ENCODE measurements around the gene MAP3K6. TPM values are rescaled to one million over a fixed set of nuclear protein-coding genes. Genes with fewer than 3 reads are reported as not detected.

The MAP3K6 gene
- polyA plus RNA-seq, 1 experiment, result 7.6 TPM

- no peak overlapping the region for H3K4me3 ChIP-seq (ENCODE audit: low read depth, low read length)
- TF ChIP-seq, protein P1, sequence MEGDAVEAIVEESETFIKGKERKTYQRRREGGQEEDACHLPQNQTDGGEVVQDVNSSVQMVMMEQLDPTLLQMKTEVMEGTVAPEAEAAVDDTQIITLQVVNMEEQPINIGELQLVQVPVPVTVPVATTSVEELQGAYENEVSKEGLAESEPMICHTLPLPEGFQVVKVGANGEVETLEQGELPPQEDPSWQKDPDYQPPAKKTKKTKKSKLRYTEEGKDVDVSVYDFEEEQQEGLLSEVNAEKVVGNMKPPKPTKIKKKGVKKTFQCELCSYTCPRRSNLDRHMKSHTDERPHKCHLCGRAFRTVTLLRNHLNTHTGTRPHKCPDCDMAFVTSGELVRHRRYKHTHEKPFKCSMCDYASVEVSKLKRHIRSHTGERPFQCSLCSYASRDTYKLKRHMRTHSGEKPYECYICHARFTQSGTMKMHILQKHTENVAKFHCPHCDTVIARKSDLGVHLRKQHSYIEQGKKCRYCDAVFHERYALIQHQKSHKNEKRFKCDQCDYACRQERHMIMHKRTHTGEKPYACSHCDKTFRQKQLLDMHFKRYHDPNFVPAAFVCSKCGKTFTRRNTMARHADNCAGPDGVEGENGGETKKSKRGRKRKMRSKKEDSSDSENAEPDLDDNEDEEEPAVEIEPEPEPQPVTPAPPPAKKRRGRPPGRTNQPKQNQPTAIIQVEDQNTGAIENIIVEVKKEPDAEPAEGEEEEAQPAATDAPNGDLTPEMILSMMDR (IDR thresholded peaks at IDR 0.05; ENCODE audit: low read depth, low read length), result no peak
- DNase-seq (ENCODE audit: low read depth, low spot score), result no peak
- no peaks in the 10 kb centered on the region for H3K27me3 ChIP-seq (ENCODE audit: control insufficient read depth, insufficient read depth, low read length)
- ChIA-PET POLR2A (interaction anchor here (1.4 kb wide), 1 partner anchor 14 kb away, joined by 4 read pairs; no protein-coding TSS in a partner anchor), CTCF (interaction anchor here (0.6 to 1.3 kb wide), 2 partner anchors 19 to 689 kb away, joined by 3 to 6 read pairs; no protein-coding TSS in a partner anchor)
- no peak overlapping the region for H3K27ac ChIP-seq (ENCODE audit: low read depth, low read length)
- no peaks in the 10 kb centered on the region; the same call in 1 of the 2 replicates for H3K9me3 ChIP-seq (ENCODE audit: control insufficient read depth, insufficient read depth, low read length)
Measured at GRCh38 chr1:27351541-27352107, 15.1 kb downstream of the MAP3K6 start.

DNA sequence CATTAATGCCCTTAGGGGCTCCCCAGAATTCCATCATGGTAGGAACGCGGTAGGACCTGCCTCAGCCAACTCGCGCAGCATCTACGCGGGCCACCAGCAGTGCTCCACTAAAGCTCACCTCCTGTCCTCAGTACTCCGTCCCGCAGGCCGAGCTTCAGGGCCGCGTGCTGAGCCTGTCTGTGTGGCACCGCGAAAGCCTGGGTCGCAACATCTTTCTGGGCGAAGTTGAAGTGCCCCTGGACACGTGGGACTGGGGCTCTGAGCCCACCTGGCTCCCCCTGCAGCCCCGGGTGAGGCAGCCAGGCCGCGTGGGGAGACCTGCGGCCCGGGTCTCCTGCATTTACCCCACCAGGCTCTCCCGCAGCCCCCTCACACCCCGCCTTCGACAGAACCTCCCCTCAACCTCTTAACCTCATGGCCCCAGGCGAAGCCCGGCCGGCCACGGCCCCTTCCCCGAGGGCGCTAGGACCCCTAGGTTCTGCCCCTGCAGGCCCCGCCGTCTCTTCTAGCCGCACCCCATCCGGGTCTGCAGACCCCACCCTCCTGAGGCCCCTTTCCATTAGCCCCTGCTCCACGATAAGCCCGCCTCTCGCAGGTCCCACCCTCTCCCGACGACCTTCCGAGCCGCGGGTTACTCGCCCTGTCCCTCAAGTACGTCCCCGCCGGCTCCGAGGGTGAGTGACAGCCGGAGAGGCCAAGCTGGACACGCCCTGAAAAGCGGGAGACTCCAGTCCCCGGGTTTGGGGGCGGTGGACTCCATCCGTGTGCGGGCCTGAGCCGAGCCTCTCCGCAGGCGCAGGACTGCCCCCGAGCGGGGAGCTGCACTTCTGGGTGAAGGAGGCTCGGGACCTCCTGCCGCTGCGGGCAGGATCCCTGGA lies 15.9 kb downstream of the MAP3K6 start:
- CTCF ChIA-PET, result interaction anchor here (1.3 to 1.4 kb wide), 2 partner anchors 14 to 18 kb away, joined by 3 to 4 read pairs; no protein-coding TSS in a partner anchor
- Histone ChIP-seq H3K27ac (ENCODE audit: low read depth, low read length) (no peak overlapping the region), H3K9me3 (ENCODE audit: control insufficient read depth, insufficient read depth, low read length) (no peaks in the 10 kb centered on the region; the same call in 1 of the 2 replicates), H3K27me3 (ENCODE audit: control insufficient read depth, insufficient read depth, low read length) (no peaks in the 10 kb centered on the region), H3K4me3 (ENCODE audit: low read depth, low read length) (no peak overlapping the region)
- no peak for DNase-seq (ENCODE audit: low read depth, low spot score)
- POLR2A ChIA-PET, result interaction anchor here (0.8 to 1.4 kb wide), 3 partner anchors 14 to 196 kb away, joined by 3 to 4 read pairs (median 3); partner anchors contain the start of gene SLC9A1
- TF ChIP-seq, protein P1 (IDR thresholded peaks at IDR 0.05; ENCODE audit: low read depth, low read length), result peak; percentile 15; the same call in 1 of the 2 replicates

DNA sequence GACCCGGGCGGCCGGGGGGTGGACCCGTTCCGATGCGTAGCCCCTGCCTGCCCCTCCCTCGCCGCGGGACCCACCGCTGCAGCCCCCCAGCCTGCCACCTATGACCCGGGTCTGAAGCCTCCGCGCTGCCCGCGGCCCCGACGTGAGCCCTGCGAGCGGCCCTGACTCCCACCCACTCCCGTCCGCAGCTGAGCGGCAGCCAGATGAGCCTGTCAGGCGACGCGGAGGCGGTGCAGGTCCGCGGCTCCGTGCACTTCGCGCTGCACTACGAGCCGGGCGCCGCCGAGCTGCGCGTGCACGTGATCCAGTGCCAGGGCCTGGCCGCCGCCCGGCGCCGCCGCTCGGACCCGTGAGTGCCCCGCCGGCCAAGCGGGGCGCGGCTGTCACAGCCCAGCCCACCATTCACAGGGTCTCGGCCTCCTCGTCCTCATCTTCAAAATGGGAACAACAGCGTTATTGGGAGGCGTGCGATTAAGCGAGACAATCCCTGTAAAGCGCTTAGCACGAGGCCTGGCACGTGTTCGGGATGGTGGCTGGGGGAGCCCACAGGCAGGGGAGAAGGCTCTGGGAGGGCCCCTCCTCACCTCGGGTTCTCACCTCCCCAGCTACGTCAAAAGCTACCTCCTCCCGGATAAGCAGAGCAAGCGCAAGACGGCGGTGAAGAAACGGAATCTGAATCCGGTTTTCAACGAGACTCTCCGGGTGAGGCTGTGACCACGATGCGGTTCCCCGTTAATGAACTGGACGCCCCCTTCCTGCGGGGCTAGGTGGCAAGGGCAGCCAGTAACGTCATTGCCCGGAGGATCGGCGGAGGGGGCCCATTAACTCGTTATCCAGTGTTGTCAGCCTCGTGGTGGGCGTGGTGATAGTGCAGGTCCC lies 16.7 kb downstream of the MAP3K6 start:
- peak overlapping the region; percentile 48 for H3K4me3 ChIP-seq (ENCODE audit: low read depth, low read length)
- peak; percentile 37 for DNase-seq (ENCODE audit: low read depth, low spot score)
- ChIA-PET POLR2A (interaction anchor here (0.6 to 1.8 kb wide), 6 partner anchors 8 to 195 kb away, joined by 3 to 8 read pairs (median 4); partner anchors contain the start of gene SLC9A1), CTCF (interaction anchor here (0.8 to 1.4 kb wide), 2 partner anchors 15 to 257 kb away, joined by 3 to 4 read pairs; no protein-coding TSS in a partner anchor)
- no peaks in the 10 kb centered on the region for H3K27me3 ChIP-seq (ENCODE audit: control insufficient read depth, insufficient read depth, low read length)
- TF ChIP-seq, protein P1 (IDR thresholded peaks at IDR 0.05; ENCODE audit: low read depth, low read length), result no peak
- H3K27ac ChIP-seq (ENCODE audit: low read depth, low read length), result no peak overlapping the region
- H3K9me3 ChIP-seq (ENCODE audit: control insufficient read depth, insufficient read depth, low read length), result no peaks in the 10 kb centered on the region; the same call in 1 of the 2 replicates

GRCh38 chr1:27348861-27349783 lies 17.6 kb downstream of the MAP3K6 start:
- POLR2A ChIA-PET, result interaction anchor here (1.1 to 1.8 kb wide), 4 partner anchors 9 to 195 kb away, joined by 3 to 8 read pairs (median 4); partner anchors contain the start of gene SLC9A1
- Histone ChIP-seq H3K4me3 (ENCODE audit: low read depth, low read length) (peak overlapping the region; percentile 48), H3K27ac (ENCODE audit: low read depth, low read length) (no peak overlapping the region), H3K27me3 (ENCODE audit: control insufficient read depth, insufficient read depth, low read length) (no peaks in the 10 kb centered on the region), H3K9me3 (ENCODE audit: control insufficient read depth, insufficient read depth, low read length) (no peaks in the 10 kb centered on the region; the same call in 1 of the 2 replicates)
- TF ChIP-seq, protein P1 (IDR thresholded peaks at IDR 0.05; ENCODE audit: low read depth, low read length), result no peak
- no peak for DNase-seq (ENCODE audit: low read depth, low spot score)
- CTCF ChIA-PET, result interaction anchor here (0.5 to 1.4 kb wide), 3 partner anchors 16 to 258 kb away, joined by 3 to 6 read pairs (median 4); no protein-coding TSS in a partner anchor
